H1 (cell line): ENCODE results near the gene CDH12. TPM values are rescaled to one million over a fixed set of nuclear protein-coding genes. Genes with fewer than 3 reads are reported as not detected.

ENCODE experiments used
- CTCF ChIA-PET: fragments of 300-600 bp; sonication (Branson Sonifier 250); formaldehyde crosslinking; loops from one replicate; lab custom pipeline; 2021; ENCODE audit not compliant: partially characterized antibody; lab: Charles Lee
- POLR2A ChIA-PET: fragments of 300-600 bp; sonication (Branson Sonifier 250); formaldehyde crosslinking; loops from one replicate; lab custom pipeline; 2021; ENCODE audit warnings: inconsistent platforms; ENCODE audit not compliant: partially characterized antibody; lab: Charles Lee
- DNase-seq, 2 experiments: peaks; one replicate each; pipeline versions ENCODE4 v3.0.0 to v3.0.0-alpha.2; 2010 to 2022; ENCODE audit warnings: low spot score in 2 of 2, low read depth in 1 of 2, mixed read lengths in 1 of 2
- FAIRE-seq: peaks from 2 replicates; lab custom pipeline; 2011; peaks lifted over from hg19 to GRCh38; lab: Jason Lieb, UNC
- H2AFZ ChIP-seq: 2 replicates; pipeline ENCODE4 v1.8.1; 2012; ENCODE audit warnings: low read length, inconsistent platforms
- H2AK5ac ChIP-seq: 2 replicates; pipeline ENCODE4 v1.6.1; 2013; ENCODE audit warnings: low read depth, low read length
- H2BK120ac ChIP-seq: replicated peaks from 2 replicates; pipeline ENCODE3; 2013; ENCODE audit warnings: low read depth, low read length, inconsistent platforms
- H2BK12ac ChIP-seq: 2 replicates; pipeline ENCODE4 v1.6.1; 2013; ENCODE audit warnings: low read depth, low read length
- H2BK15ac ChIP-seq: 2 replicates; pipeline ENCODE4 v1.6.1; 2013; ENCODE audit warnings: low read length
- H2BK20ac ChIP-seq: 2 replicates; pipeline ENCODE4 v1.6.1; 2013; ENCODE audit warnings: low read length
- H2BK5ac ChIP-seq: 2 replicates; pipeline ENCODE4 v1.6.1; 2013; ENCODE audit warnings: low read depth, low read length
- H3K14ac ChIP-seq: 2 replicates; pipeline ENCODE4 v1.6.1; 2013; ENCODE audit warnings: inconsistent platforms; ENCODE audit not compliant: insufficient read length
- H3K18ac ChIP-seq: 2 replicates; pipeline ENCODE4 v1.6.1; 2013; ENCODE audit warnings: low read length; ENCODE audit errors: extremely low read depth
- H3K23ac ChIP-seq: 2 replicates; pipeline ENCODE4 v1.6.1; 2013; ENCODE audit warnings: inconsistent platforms; ENCODE audit not compliant: insufficient read length
- H3K23me2 ChIP-seq: 2 replicates; pipeline ENCODE4 v1.6.1; 2013; ENCODE audit warnings: low read depth, low read length
- H3K27ac ChIP-seq: 2 replicates; pipeline ENCODE4 v1.6.1; 2011; ENCODE audit warnings: low read depth, low read length, inconsistent platforms
- H3K27me3 ChIP-seq, 4 experiments: replicated peaks in 1 of 4; 1 replicate in 1 of 4; 2 replicates in 3 of 4; pipeline versions ENCODE4 v1.6.1 to v1.8.1; 2011 to 2013; ENCODE audit warnings: low read length in 3 of 4, mild to moderate bottlenecking in 3 of 4, inconsistent platforms in 2 of 4, mixed read lengths in 2 of 4, moderate library complexity in 1 of 4; ENCODE audit not compliant: control insufficient read depth in 3 of 4, insufficient read depth in 3 of 4; ENCODE audit errors: extremely low read depth in 1 of 4
- H3K36me3 ChIP-seq, 4 experiments: 2 replicates each; pipeline versions ENCODE4 v1.6.1 to v1.8.1; 2011 to 2013; ENCODE audit warnings: mild to moderate bottlenecking in 4 of 4, low read length in 3 of 4, moderate library complexity in 2 of 4, control low read depth in 1 of 4, inconsistent platforms in 1 of 4; ENCODE audit not compliant: insufficient read depth in 4 of 4, control insufficient read depth in 2 of 4
- H3K4ac ChIP-seq: replicated peaks from 2 replicates; pipeline ENCODE3; 2013; ENCODE audit warnings: low read length, low read depth, mixed read lengths, inconsistent platforms; ENCODE audit not compliant: insufficient read length
- H3K4me1 ChIP-seq, 4 experiments: replicated peaks in 1 of 4; 1 replicate in 1 of 4; 2 replicates in 3 of 4; pipeline versions ENCODE4 v1.6.1 to v1.8.1; 2011 to 2013; ENCODE audit warnings: low read length in 3 of 4, inconsistent platforms in 2 of 4, mixed read lengths in 1 of 4; ENCODE audit not compliant: insufficient read depth in 4 of 4, control insufficient read depth in 3 of 4
- H3K4me2 ChIP-seq, 2 experiments: 2 replicates each; pipeline versions ENCODE4 v1.6.1 to v1.8.1; 2011 to 2013; ENCODE audit warnings: low read depth in 2 of 2, low read length in 2 of 2, control low read depth in 1 of 2, inconsistent platforms in 1 of 2, mild to moderate bottlenecking in 1 of 2; ENCODE audit not compliant: insufficient read depth in 1 of 2
- H3K4me3 ChIP-seq, 4 experiments: fragments of 200-600, 300-600 bp in 1 of 4; sonication (generic), shearing (Covaris generic), sonication (Bioruptor Twin) in 1 of 4; 2 replicates each; pipeline versions ENCODE4 v1.5.1 to v1.8.1; 2011 to 2016; ENCODE audit warnings: low read length in 4 of 4, low read depth in 3 of 4, control low read depth in 2 of 4, inconsistent platforms in 2 of 4, mild to moderate bottlenecking in 2 of 4, mixed read lengths in 1 of 4, moderate library complexity in 1 of 4; ENCODE audit not compliant: insufficient read depth in 2 of 4; ENCODE audit errors: extremely low read depth in 1 of 4
- H3K56ac ChIP-seq: replicated peaks from 2 replicates; pipeline ENCODE3; 2013; ENCODE audit warnings: low read depth, mild to moderate bottlenecking, mixed read lengths, low read length, inconsistent platforms; ENCODE audit not compliant: insufficient read length
- H3K79me1 ChIP-seq: 2 replicates; pipeline ENCODE4 v1.6.1; 2013; ENCODE audit warnings: low read depth, low read length, control low read depth
- H3K79me2 ChIP-seq, 2 experiments: 2 replicates each; pipeline versions ENCODE4 v1.6.1 to v1.8.1; 2012 to 2013; ENCODE audit warnings: low read length in 2 of 2, mild to moderate bottlenecking in 2 of 2, inconsistent platforms in 1 of 2; ENCODE audit not compliant: insufficient read depth in 2 of 2, control insufficient read depth in 1 of 2
- H3K9ac ChIP-seq, 4 experiments: replicated peaks in 1 of 4; 1 replicate in 1 of 4; 2 replicates in 3 of 4; pipeline versions ENCODE4 v1.6.1 to v1.8.1; 2011 to 2013; ENCODE audit warnings: low read depth in 3 of 4, low read length in 3 of 4, control low read depth in 2 of 4, mild to moderate bottlenecking in 2 of 4, moderate library complexity in 2 of 4, inconsistent platforms in 1 of 4; ENCODE audit errors: extremely low read depth in 1 of 4
- H3K9me3 ChIP-seq, 2 experiments: 2 replicates each; pipeline versions ENCODE4 v1.6.1 to v1.8.1; 2012 to 2013; ENCODE audit warnings: mild to moderate bottlenecking in 2 of 2, moderate library complexity in 2 of 2, control low read depth in 1 of 2, inconsistent platforms in 1 of 2, low read depth in 1 of 2, low read length in 1 of 2, mixed read lengths in 1 of 2; ENCODE audit not compliant: insufficient read depth in 2 of 2
- H4K20me1 ChIP-seq, 2 experiments: replicated peaks in 1 of 2; 2 replicates each; pipeline versions ENCODE3 to v1.8.1; 2011 to 2013; ENCODE audit warnings: inconsistent platforms in 2 of 2, low read length in 2 of 2, mild to moderate bottlenecking in 1 of 2; ENCODE audit not compliant: insufficient read depth in 2 of 2, control insufficient read depth in 1 of 2
- H4K5ac ChIP-seq: 2 replicates; pipeline ENCODE4 v1.6.1; 2013; ENCODE audit warnings: low read length, low read depth, mixed read lengths, inconsistent platforms; ENCODE audit not compliant: insufficient read length
- H4K8ac ChIP-seq: 2 replicates; pipeline ENCODE4 v1.8.0; 2013; ENCODE audit warnings: mild to moderate bottlenecking, moderate library complexity, low read length, inconsistent platforms; ENCODE audit not compliant: insufficient read depth; ENCODE audit errors: extremely low read depth
- H4K91ac ChIP-seq: replicated peaks from 2 replicates; pipeline ENCODE3; 2013; ENCODE audit warnings: low read length, mixed read lengths, inconsistent platforms; ENCODE audit not compliant: insufficient read length
- BACH1 ChIP-seq: IDR thresholded peaks from 2 replicates; pipeline ENCODE4 v1.6.1; 2012; ENCODE audit warnings: low read length, improper control_type of control experiment
- EGR1 ChIP-seq: IDR thresholded peaks from 2 replicates; pipeline ENCODE4 v1.6.1; 2011; ENCODE audit warnings: low read depth, low read length, borderline replicate concordance
- FOSL1 ChIP-seq: IDR thresholded peaks from 2 replicates; pipeline ENCODE4 v1.6.1; 2011; ENCODE audit warnings: mild to moderate bottlenecking, low read depth, low read length, moderate library complexity; ENCODE audit not compliant: insufficient read depth
- KDM4A ChIP-seq: IDR thresholded peaks from one replicate; pipeline ENCODE4 v1.7.1; 2012; ENCODE audit warnings: low read depth, mild to moderate bottlenecking, moderate library complexity, low read length, inconsistent platforms; ENCODE audit not compliant: severe bottlenecking
- MAX ChIP-seq: IDR thresholded peaks from 2 replicates; pipeline ENCODE4 v1.6.1; 2012; ENCODE audit warnings: inconsistent platforms
- POLR2A ChIP-seq, 2 experiments: IDR thresholded peaks; 1 replicate in 1 of 2; 2 replicates in 1 of 2; pipeline ENCODE4 v1.6.1; 2011; ENCODE audit warnings: low read depth in 2 of 2, low read length in 2 of 2, mild to moderate bottlenecking in 2 of 2; ENCODE audit errors: control extremely low read depth in 1 of 2
- RBBP5 ChIP-seq: IDR thresholded peaks from 2 replicates; pipeline ENCODE4 v1.7.1; 2012; ENCODE audit warnings: low read depth, mild to moderate bottlenecking, inconsistent platforms, low read length, moderate library complexity, borderline replicate concordance
- RFX5 ChIP-seq: IDR thresholded peaks from 2 replicates; pipeline ENCODE4 v1.6.1; 2011; ENCODE audit warnings: low read depth, low read length, improper control_type of control experiment, borderline replicate concordance
- SIX5 ChIP-seq: IDR thresholded peaks from 2 replicates; pipeline ENCODE4 v1.6.1; 2011; ENCODE audit warnings: mild to moderate bottlenecking, low read depth, low read length
- SP2 ChIP-seq: IDR thresholded peaks from 2 replicates; pipeline ENCODE4 v1.6.1; 2012; ENCODE audit warnings: mild to moderate bottlenecking, low read length, inconsistent platforms
- SP4 ChIP-seq: IDR thresholded peaks from 2 replicates; pipeline ENCODE4 v1.6.1; 2012; ENCODE audit warnings: low read length, inconsistent platforms
- TAF7 ChIP-seq: optimal IDR thresholded peaks from 2 replicates; pipeline ENCODE3; 2011; ENCODE audit warnings: low read depth, mild to moderate bottlenecking, inconsistent platforms, low read length, moderate library complexity, borderline replicate concordance
- TBP ChIP-seq: IDR thresholded peaks from 2 replicates; pipeline ENCODE4 v1.6.1; 2011; ENCODE audit warnings: low read depth, low read length, improper control_type of control experiment
- ZNF274 ChIP-seq: IDR thresholded peaks from 2 replicates; pipeline ENCODE4 v1.7.0; 2012; ENCODE audit warnings: low read length, borderline replicate concordance; ENCODE audit errors: extremely low read depth
- WGBS, 2 experiments: shearing (Covaris generic) in 1 of 2; methylation state at CpG; one replicate each; pipeline versions ENCODE4 v1.1.6 to v1.1.7; 2013 to 2015; ENCODE audit warnings: low lambda C conversion rate in 2 of 2, mixed read lengths in 2 of 2, inconsistent platforms in 1 of 2, low coverage in 1 of 2, missing lambda C conversion rate in 1 of 2; ENCODE audit not compliant: insufficient replicate concordance in 2 of 2, insufficient coverage in 1 of 2, insufficient read length in 1 of 2; ENCODE audit errors: extremely low coverage in 1 of 2, missing lambda C conversion rate in 1 of 2; 5-methylcytosine and 5-hydroxymethylcytosine counted together
- polyA plus RNA-seq, 7 experiments: library from polyadenylated mRNA; depleted of rRNA in 3 of 7; stranded (reverse) in 5 of 7; unstranded in 2 of 7; fragments of >200 nt in 5 of 7; fragments of 200-250 nt in 2 of 7; gene quantifications; 1 replicate in 5 of 7; 2 replicates in 1 of 7; 4 replicates in 1 of 7; pipeline versions ENCODE4 v1.2.1 to v1.2.3, GENCODE V29; 2011 to 2013; ENCODE audit warnings: missing spikeins in 2 of 7, mixed read lengths in 2 of 7
- total RNA-seq: library from RNA; stranded (reverse); fragmentation: NEBNext Ultra II Directional; extraction: Animal tissue kit (Norgen Biotek cat#: 25700); gene quantifications from 2 replicates; pipeline ENCODE4 v1.2.1, GENCODE V29; 2021

Gene CDH12
- total and polyA plus RNA-seq, 2 of the 8 experiments (the other 6 are each of a cell fraction or from before 2014, with no cell fraction given) = 0.03 TPM; not detected in 1

GRCh38 chr5:21831145-21831787 is 1021.9 kb downstream of the CDH12 start:
- FAIRE-seq (no peak), DNase-seq (no peak)
- Histone ChIP-seq H2BK5ac (no peak overlapping the region), H3K4me3 (no peak overlapping the region), H3K4me1 (no peaks in the 10 kb centered on the region), H2AFZ (no peak overlapping the region), H3K4ac (no peak overlapping the region), H3K27ac (no peak overlapping the region), H3K79me1 (no peaks in the 10 kb centered on the region), H3K27me3 (no peaks in the 10 kb centered on the region), H3K14ac (no peak overlapping the region), H3K23me2 (no peaks in the 10 kb centered on the region), H3K36me3 (no peaks in the 10 kb centered on the region; a peak in 1 of 8 replicates), H3K79me2 (no peaks in the 10 kb centered on the region), H2AK5ac (no peak overlapping the region), H2BK20ac (no peak overlapping the region), H3K23ac (no peak overlapping the region), H3K4me2 (no peak overlapping the region), H4K5ac (no peak overlapping the region), H4K91ac (no peak overlapping the region), H3K9ac (no peak overlapping the region), H3K9me3 (no peaks in the 10 kb centered on the region), H2BK12ac (no peak overlapping the region), H2BK15ac (no peak overlapping the region), H3K18ac (no peak overlapping the region), H4K20me1 (no peaks in the 10 kb centered on the region), H4K8ac (no peak overlapping the region), H2BK120ac (no peak overlapping the region), H3K56ac (no peak overlapping the region)
- 95% methylated on average over 6 of the region's 6 CpGs; no CpG with 5 or more reads in 1 of the 2 experiments for WGBS, 2 experiments
- ChIA-PET CTCF (interaction anchor here (2.4 kb wide), 1 partner anchor 86 kb away, joined by 6 read pairs; no protein-coding TSS in a partner anchor), POLR2A (no interaction called here)
- TF ChIP-seq SP4 = no peak
- no peak for TF ChIP-seq TAF7
- TF ChIP-seq SIX5 = no peak
- TF ChIP-seq RFX5 = no peak
- no peak for TF ChIP-seq RBBP5
- no peak for TF ChIP-seq EGR1
- no peak for TF ChIP-seq FOSL1
- TF ChIP-seq KDM4A = no peak
- TF ChIP-seq BACH1 = no peak
- TF ChIP-seq TBP = no peak
- TF ChIP-seq SP2 = no peak
- TF ChIP-seq POLR2A (IDR thresholded peaks at IDR 0.05; ENCODE audit: control extremely low read depth in 1 of 2, low read depth in 2 of 2, low read length in 2 of 2) = no peak
- no peak for TF ChIP-seq MAX
- TF ChIP-seq ZNF274 = no peak
